GM19193 (cell line): ENCODE data around the gene TMEM175.

Experiments
- POLR2A ChIP-seq: IDR thresholded peaks from 4 replicates; pipeline ENCODE4 v1.6.1; 2011; ENCODE audit not compliant: insufficient read depth, insufficient read length; ENCODE audit errors: extremely low read depth

TMEM175 gene

DNA sequence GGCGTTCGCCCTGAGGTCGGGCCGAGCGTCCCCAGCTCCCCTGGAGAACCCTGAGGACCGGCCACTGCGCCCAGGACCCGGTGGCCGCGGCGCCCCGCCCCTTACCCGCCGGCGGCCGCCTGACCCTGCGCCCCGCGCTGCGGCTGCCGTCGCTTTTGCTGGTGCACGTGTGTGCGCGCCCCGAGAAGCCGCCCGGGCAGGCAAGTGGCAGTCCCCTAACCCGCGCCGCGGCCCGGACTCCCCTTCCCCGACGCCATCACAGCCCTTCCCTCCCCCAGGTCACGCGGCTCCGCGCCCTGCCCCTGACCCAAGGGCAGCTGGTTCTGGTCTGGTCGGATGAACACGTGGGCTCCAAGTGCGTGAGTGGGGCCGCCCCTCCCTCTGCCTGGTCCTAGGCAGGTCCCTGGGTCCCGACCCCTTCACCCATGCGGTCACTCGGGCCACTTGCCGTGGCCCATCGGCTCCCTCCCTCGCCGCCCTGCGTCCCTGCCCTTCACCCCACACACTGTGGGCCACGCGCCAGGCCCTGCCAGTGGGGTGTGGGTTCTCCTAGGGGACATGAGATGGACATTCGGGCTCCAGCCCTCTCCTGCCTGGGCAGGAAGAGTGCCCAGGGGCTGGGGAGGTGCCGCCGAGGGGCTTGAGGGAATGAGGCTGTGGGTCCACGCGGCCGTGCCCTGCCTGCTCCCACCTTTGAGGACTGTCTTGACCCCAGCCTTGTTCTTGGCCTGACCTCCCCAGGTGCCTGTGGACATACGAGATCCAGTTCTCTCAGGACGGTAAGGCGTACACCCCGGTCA is 71.2 kb downstream of the TMEM175 start:
- no peak for TF ChIP-seq POLR2A

DNA sequence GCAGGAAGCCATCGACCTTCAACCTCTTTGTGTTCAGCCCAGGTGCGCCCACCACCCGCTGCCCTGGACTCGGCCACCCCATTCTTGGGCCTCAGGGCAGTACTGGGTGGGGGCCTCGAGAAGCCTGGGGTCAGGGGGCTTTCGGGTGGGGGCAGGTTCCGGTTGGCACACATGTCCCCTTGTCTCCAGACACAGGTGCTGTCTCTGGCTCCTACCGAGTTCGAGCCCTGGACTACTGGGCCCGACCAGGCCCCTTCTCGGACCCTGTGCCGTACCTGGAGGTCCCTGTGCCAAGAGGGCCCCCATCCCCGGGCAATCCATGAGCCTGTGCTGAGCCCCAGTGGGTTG is 71.8 kb downstream of the TMEM175 start:
- TF ChIP-seq POLR2A, result no peak

DNA sequence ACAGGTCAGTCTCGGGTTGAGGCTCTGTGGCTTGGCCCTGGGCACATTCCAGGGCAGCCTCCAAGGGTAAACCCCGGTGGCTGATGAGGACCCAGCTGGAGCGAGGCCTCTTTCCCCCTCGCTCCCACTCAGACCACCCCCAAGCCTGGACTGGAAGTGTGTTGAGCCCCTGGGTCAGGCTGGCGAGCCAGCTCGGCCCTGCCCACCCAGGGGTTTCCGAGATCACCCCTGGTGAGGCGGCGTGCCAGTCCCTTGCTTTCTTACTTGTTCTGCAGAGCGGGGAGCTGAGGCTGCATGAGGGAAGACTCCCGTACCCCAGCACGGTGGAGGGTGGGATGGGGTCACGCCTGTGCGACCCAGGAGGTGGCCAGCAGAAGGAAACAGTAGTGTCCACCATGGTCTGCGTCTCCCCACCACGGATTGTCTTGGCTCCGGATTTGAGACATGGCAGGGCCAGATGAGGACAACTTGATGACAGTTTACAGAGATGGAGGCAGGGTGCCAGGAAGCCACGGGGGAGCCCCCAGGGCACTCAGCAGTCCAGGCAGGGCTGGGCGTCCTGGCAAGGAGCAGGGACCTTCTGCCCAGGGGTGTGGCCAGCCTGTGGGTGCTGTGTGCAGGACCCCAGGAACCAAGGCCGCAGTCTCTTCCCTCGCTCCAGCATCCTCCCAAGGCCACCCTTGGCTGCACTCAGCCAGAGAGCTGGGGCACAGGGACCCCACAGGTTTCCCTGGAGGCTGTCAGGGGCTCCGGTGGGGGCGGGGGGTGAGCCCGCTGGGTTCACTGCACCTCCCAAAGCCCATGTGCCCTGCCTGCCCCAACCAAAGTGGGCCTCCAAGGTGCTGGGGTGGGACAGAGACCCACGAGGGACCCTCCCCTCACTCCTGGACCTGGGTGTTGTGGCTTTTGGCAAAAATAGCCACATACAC is 72.6 kb downstream of the TMEM175 start:
- TF ChIP-seq POLR2A, result no peak

DNA sequence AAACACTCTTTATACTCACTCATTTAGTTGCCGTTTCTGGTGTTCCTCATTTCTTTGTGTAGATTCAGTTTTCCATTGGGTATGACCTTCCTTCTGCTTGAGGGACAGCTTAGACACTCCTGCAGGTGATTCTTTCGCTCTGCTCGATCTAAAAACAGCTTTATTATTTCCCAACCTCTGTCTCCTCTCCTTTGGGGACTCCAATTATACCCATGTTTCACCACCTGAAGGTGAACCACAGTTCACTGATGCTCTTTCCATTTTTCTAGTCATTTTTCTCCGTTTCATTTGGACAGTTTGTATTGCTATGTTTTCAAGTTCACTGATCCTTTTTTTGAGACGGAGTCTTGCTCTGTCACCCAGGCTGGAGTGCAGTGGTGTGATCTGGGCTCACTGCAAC is 74.6 kb downstream of the TMEM175 start:
- TF ChIP-seq POLR2A, result no peak
